Coronary artery (tissue), 2 donors: Measurements from ENCODE around the gene ADAMTS2.

Experiments used
- DNase-seq: peaks from one replicate; pipeline ENCODE4 v3.0.0-alpha.2; 2017; ENCODE audit warnings: low spot score
- H3K27ac ChIP-seq, 2 donors: fragments of 200-600 bp; sonication (generic); one replicate each; pipeline ENCODE4 v1.5.1; 2016 to 2019
- H3K4me3 ChIP-seq: fragments of 200-600 bp; sonication (generic); 2 replicates; pipeline ENCODE4 v1.5.1; 2016; ENCODE audit warnings: mild to moderate bottlenecking, moderate library complexity
- TF ChIP-seq, protein P1 (sequence below): fragments of 200-600 bp; sonication (generic); IDR thresholded peaks from one replicate; pipeline ENCODE4 v1.5.1; 2019; ENCODE audit warnings: antibody characterized with exemption

The ADAMTS2 gene

GRCh38 chr5:179258922-179259730, 86.1 kb downstream of the ADAMTS2 start:
- peak; percentile 74 for DNase-seq
- TF ChIP-seq, protein P1, sequence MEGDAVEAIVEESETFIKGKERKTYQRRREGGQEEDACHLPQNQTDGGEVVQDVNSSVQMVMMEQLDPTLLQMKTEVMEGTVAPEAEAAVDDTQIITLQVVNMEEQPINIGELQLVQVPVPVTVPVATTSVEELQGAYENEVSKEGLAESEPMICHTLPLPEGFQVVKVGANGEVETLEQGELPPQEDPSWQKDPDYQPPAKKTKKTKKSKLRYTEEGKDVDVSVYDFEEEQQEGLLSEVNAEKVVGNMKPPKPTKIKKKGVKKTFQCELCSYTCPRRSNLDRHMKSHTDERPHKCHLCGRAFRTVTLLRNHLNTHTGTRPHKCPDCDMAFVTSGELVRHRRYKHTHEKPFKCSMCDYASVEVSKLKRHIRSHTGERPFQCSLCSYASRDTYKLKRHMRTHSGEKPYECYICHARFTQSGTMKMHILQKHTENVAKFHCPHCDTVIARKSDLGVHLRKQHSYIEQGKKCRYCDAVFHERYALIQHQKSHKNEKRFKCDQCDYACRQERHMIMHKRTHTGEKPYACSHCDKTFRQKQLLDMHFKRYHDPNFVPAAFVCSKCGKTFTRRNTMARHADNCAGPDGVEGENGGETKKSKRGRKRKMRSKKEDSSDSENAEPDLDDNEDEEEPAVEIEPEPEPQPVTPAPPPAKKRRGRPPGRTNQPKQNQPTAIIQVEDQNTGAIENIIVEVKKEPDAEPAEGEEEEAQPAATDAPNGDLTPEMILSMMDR, result no peak

GRCh38 chr5:179258001-179258921, 87.0 kb downstream of the ADAMTS2 start:
- peak; percentile 69 for DNase-seq
- Histone ChIP-seq H3K4me3 (no peak overlapping the region), H3K27ac (peak overlapping the region in 1 of 2 donors; percentile 61)
- TF ChIP-seq, protein P1, result no peak

More at GRCh38 chr5:179258922-179259730, 86.1 kb downstream of the ADAMTS2 start:
- H3K27ac ChIP-seq, result peak overlapping the region in 1 of 2 donors; percentile 61
- no peak overlapping the region for H3K4me3 ChIP-seq

GRCh38 chr5:179257176-179257682, 88.0 kb downstream of the ADAMTS2 start:
- Histone ChIP-seq H3K27ac (peak overlapping the region in 1 of 2 donors; percentile 15), H3K4me3 (no peak overlapping the region)
- DNase-seq, result no peak
- TF ChIP-seq, protein P1, result no peak

- DNase-seq, result no peak
- H3K27ac ChIP-seq, result peak overlapping the region in 1 of 2 donors; percentile 15
- H3K4me3 ChIP-seq, result no peak overlapping the region
- TF ChIP-seq, protein P1, result no peak
These were observed 88.7 kb downstream of the ADAMTS2 start for GRCh38 chr5:179256328-179257175.

DNA sequence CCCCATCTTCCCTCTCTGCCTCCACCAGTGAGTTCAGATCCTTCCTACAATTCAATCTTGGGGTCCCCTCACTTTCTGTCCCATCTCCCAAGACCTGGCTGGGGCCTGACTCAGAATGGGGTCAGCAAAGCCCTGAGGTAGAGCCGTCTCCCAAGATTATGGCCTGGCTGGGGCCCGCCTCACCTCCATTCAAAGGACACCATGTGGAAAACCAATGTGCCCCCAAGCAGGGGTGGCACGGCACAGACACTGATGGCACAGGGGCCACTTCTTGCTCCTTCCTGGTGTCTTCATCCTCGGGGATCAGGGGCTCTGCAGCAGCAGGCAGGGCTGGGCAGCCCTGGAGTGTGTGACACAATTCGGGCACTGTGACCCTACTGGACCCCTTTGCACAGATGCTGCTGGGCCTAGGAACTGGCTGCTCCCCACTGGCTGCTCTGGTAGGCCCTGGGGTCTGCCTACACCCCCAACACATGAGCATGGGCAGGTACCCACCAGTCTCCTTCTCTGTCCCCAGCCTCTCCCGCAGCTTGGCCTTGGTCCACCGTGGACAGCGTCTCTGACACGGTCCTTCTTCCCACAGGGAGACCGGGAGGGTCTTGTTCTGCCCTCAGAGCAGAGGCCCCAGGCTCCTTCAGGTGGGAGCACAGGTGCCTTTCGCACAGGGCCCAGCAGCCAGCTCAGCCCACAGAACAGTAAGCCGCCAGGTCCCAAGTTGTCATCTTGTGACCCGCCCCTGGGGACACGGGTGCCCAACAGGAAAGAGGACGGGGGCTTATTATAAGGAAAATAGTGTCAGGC, 89.5 kb downstream of the ADAMTS2 start:
- peak; percentile 33 for DNase-seq
- TF ChIP-seq, protein P1, result no peak
- Histone ChIP-seq H3K4me3 (no peak overlapping the region), H3K27ac (peak overlapping the region in 1 of 2 donors; percentile 15)
